ENCODE data around the gene STXBP6. TPM values are rescaled to one million over a fixed set of nuclear protein-coding genes. Genes with fewer than 3 reads are reported as not detected.
"Not testable (repeated sequence)": the region's sequence is repeated elsewhere in the genome, so short reads cannot be mapped to it uniquely, and the experiment has no call there.

STXBP6 gene
- total RNA-seq, 1 donor from 2014 or later, result 27.4 TPM

DNA sequence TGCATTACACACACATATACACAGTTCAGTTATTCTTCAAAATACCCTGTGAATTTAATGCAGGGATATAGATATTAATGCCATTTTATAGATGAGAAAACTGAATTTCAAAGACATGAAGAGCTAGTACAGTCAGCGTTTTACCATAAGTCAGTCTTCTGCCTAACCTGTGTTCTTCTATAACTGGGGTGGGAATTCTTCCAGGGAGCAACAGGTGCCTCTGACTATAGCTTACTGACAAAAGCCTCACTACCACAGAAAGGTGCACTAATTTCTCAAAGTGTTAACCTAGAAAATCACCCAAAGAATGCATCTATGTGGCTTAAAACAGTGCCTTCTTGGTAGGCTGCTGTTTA lies 84.4 kb downstream of the STXBP6 start:
- Histone ChIP-seq H3K36me3 (no peaks in the 10 kb centered on the region), H3K4me1 (peaks cover 14% of the 10 kb centered on the region), H3K27me3 (no peaks in the 10 kb centered on the region), H3K27ac (peak overlapping the region; percentile 63), H3K4me3 (no peak overlapping the region), H3K9me3 (no peaks in the 10 kb centered on the region)
- intact Hi-C loops (cut with DNase I), result no loop called here
- no peak for DNase-seq
- ATAC-seq, result no peak
- TF ChIP-seq, protein P1, sequence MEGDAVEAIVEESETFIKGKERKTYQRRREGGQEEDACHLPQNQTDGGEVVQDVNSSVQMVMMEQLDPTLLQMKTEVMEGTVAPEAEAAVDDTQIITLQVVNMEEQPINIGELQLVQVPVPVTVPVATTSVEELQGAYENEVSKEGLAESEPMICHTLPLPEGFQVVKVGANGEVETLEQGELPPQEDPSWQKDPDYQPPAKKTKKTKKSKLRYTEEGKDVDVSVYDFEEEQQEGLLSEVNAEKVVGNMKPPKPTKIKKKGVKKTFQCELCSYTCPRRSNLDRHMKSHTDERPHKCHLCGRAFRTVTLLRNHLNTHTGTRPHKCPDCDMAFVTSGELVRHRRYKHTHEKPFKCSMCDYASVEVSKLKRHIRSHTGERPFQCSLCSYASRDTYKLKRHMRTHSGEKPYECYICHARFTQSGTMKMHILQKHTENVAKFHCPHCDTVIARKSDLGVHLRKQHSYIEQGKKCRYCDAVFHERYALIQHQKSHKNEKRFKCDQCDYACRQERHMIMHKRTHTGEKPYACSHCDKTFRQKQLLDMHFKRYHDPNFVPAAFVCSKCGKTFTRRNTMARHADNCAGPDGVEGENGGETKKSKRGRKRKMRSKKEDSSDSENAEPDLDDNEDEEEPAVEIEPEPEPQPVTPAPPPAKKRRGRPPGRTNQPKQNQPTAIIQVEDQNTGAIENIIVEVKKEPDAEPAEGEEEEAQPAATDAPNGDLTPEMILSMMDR (IDR thresholded peaks at IDR 0.05), result no peak

DNA sequence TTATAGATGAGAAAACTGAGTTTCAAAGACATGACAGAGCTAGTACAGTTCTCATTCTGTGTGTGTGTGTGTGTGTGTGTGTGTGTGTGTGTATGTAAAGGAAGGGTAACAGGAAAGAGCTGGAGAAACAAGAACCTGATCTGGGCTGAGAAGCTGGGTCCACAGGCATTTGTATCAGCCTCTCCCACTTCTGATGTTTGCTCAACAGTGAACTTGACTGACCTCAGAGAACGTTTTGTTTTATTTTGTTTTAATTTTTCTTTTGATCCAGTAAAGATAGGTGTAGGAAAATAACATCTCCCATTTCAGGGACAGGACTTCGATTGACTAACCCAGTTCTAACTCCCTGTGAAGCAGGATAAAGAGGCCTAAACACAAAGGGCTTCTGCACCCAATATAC lies 85.4 kb downstream of the STXBP6 start:
- Histone ChIP-seq H3K27ac (no peak overlapping the region), H3K36me3 (no peaks in the 10 kb centered on the region), H3K4me1 (peaks cover 14% of the 10 kb centered on the region), H3K9me3 (no peaks in the 10 kb centered on the region), H3K27me3 (no peaks in the 10 kb centered on the region), H3K4me3 (no peak overlapping the region)
- TF ChIP-seq, protein P1 (IDR thresholded peaks at IDR 0.05), result no peak
- intact Hi-C loops (cut with DNase I), result no loop called here
- ATAC-seq, result peak; percentile 40
- no peak for DNase-seq

DNA sequence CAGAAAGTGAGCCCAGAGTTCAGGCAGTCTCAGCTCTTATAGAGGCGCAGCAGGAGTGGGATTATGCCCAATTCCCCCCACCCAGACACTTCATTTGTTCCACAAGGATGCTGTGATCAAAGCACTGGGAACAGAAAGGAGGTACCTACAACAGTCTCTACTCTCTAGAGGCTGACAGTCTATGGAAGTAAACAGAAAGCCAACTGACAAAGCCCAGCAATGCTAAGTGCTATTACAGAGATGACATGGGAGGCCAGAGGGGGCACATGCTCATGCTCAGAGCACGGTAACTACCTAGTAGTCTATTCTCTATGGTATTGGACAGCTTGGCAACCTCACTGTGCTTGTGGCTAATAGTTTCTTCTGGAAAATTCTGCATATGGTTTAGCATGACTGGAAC lies 85.9 kb downstream of the STXBP6 start:
- no peak for ATAC-seq
- Histone ChIP-seq H3K27ac (no peak overlapping the region), H3K27me3 (no peaks in the 10 kb centered on the region), H3K36me3 (no peaks in the 10 kb centered on the region), H3K4me1 (peaks cover 14% of the 10 kb centered on the region), H3K9me3 (no peaks in the 10 kb centered on the region), H3K4me3 (no peak overlapping the region)
- intact Hi-C loops (cut with DNase I), result no loop called here
- TF ChIP-seq, protein P1 (IDR thresholded peaks at IDR 0.05), result no peak
- no peak for DNase-seq

DNA sequence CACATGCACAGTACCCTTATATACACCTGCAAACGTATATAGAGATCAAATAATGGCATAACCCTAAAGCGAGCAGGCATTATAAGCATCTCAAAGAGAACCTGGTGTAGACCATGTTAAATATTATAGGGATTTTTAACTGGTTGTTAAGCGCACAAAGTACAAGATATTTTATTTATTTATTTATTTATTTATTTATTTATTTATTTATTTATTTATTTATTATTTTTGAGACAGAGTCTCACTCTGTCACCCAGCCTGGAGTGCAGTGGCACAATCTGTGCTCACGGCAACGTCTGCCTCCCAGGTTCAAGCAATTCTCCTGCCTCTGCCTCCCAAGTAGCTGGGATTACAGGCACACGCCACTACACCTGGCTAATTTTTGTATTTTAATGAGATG lies 87.8 kb downstream of the STXBP6 start:
- DNase-seq; H3K4me3 ChIP-seq; intact Hi-C loops (cut with DNase I); ATAC-seq; H3K36me3 ChIP-seq; H3K27me3 ChIP-seq; H3K27ac ChIP-seq; H3K9me3 ChIP-seq: not testable (repeated sequence)
- H3K4me1 ChIP-seq, result peaks cover 19% of the 10 kb centered on the region

DNA sequence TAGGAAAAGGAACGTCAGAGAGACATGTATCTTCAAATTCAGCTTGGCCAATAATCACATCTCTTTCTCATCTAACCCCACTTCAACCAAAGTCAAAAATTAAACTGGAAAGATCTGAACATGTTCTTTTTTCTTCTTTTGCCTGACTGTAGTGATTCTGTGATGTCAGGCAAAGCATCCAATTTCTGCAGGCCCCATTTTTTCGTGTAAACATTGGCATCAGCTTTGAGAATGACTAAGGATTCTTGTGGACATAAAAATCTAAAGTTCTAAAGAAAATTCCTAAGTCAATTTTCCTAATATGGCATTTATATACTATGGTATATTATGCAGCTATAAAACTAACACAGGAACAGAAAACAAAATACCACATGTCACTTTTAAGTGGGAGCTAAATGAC lies 89.1 kb downstream of the STXBP6 start:
- H3K9me3 ChIP-seq, result no peaks in the 10 kb centered on the region
- H3K4me3 ChIP-seq, result no peak overlapping the region
- H3K27me3 ChIP-seq, result no peaks in the 10 kb centered on the region
- no peak overlapping the region for H3K27ac ChIP-seq
- H3K4me1 ChIP-seq, result peaks cover 7% of the 10 kb centered on the region
- ATAC-seq (no peak), DNase-seq (no peak)
- no peaks in the 10 kb centered on the region for H3K36me3 ChIP-seq
- TF ChIP-seq, protein P1 (IDR thresholded peaks at IDR 0.05), result no peak
- intact Hi-C loops (cut with DNase I), result no loop called here

DNA sequence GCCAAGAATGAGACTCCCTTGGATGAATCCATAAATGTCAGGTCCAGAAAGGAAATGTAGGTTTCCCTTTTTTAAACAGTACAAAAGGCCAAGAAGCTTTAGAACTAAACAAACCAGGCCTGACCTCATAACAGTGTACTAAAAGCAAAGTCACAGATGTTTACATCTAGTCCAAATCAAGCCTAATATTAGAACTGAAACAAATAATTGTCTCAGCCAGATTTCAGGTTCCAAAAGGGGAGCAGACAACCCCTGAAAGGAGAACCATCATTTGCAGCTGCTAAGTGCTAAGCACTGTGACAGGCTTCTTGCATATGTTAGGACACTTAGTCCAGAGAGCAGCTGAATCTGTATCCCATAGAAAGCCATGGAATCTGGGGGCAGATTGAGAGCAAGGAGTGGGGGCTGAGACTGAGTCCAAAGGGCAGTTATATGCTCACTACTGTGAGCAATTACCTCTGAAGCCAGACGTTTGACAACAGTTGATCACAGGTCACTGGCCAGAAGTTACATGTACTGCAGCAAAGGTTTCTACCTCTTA lies 90.1 kb downstream of the STXBP6 start:
- no peaks in the 10 kb centered on the region for H3K9me3 ChIP-seq
- TF ChIP-seq, protein P1 (IDR thresholded peaks at IDR 0.05), result no peak
- DNase-seq (no peak), ATAC-seq (peak; percentile 40)
- no peak overlapping the region for H3K4me3 ChIP-seq
- peaks cover 5% of the 10 kb centered on the region for H3K4me1 ChIP-seq
- H3K27me3 ChIP-seq, result no peaks in the 10 kb centered on the region
- peak overlapping the region; percentile 17 for H3K27ac ChIP-seq
- H3K36me3 ChIP-seq, result no peaks in the 10 kb centered on the region
- intact Hi-C loops (cut with DNase I), result no loop called here
